Epidermal melanocyte (primary cell): Measurements from ENCODE around the gene BACH2.
"Not testable (repeated sequence)": the region's sequence is repeated elsewhere in the genome, so short reads cannot be mapped to it uniquely, and the experiment has no call there.

Experiments
- DNase-seq: peaks from one replicate; pipeline ENCODE4 v3.0.0; 2011; ENCODE audit warnings: low spot score; ENCODE audit not compliant: insufficient read length

The BACH2 gene

GRCh38 chr6:90127595-90127994 lies 169.0 kb downstream of the BACH2 start:
- DNase-seq: no peak

GRCh38 chr6:90126839-90127238 lies 169.8 kb downstream of the BACH2 start:
- no peak for DNase-seq

- DNase-seq: no peak
These were observed 170.5 kb downstream of the BACH2 start for GRCh38 chr6:90126181-90126580.

GRCh38 chr6:90124874-90125510 lies 171.7 kb downstream of the BACH2 start:
- DNase-seq: no peak

- DNase-seq: no peak
These were observed 172.8 kb downstream of the BACH2 start for GRCh38 chr6:90123831-90124230.

- DNase-seq: no peak
These were observed 174.7 kb downstream of the BACH2 start for GRCh38 chr6:90121982-90122381.

GRCh38 chr6:90120327-90120726 lies 176.3 kb downstream of the BACH2 start:
- no peak for DNase-seq

- no peak for DNase-seq
These were observed 177.0 kb downstream of the BACH2 start for GRCh38 chr6:90119618-90120017.

- DNase-seq: no peak
These were observed 178.1 kb downstream of the BACH2 start for GRCh38 chr6:90118581-90118980.

GRCh38 chr6:90118069-90118468 lies 178.6 kb downstream of the BACH2 start:
- DNase-seq: no peak

- DNase-seq: not testable (repeated sequence)
These were observed 180.5 kb downstream of the BACH2 start for GRCh38 chr6:90116126-90116525.

GRCh38 chr6:90113389-90113788 lies 183.3 kb downstream of the BACH2 start:
- DNase-seq: no peak

GRCh38 chr6:90111387-90111786 lies 185.3 kb downstream of the BACH2 start:
- DNase-seq: no peak

GRCh38 chr6:90110971-90111370 lies 185.7 kb downstream of the BACH2 start:
- no peak for DNase-seq

- no peak for DNase-seq
These were observed 187.5 kb downstream of the BACH2 start for GRCh38 chr6:90109141-90109540.

- DNase-seq: no peak
These were observed 188.8 kb downstream of the BACH2 start for GRCh38 chr6:90107771-90108282.

GRCh38 chr6:90107371-90107770 lies 189.3 kb downstream of the BACH2 start:
- DNase-seq: no peak

GRCh38 chr6:90106449-90106848 lies 190.2 kb downstream of the BACH2 start:
- DNase-seq: no peak

- DNase-seq: no peak
These were observed 191.0 kb downstream of the BACH2 start for GRCh38 chr6:90105506-90106170.

GRCh38 chr6:90103056-90103800 lies 193.4 kb downstream of the BACH2 start:
- DNase-seq: no peak

- no peak for DNase-seq
These were observed 195.2 kb downstream of the BACH2 start for GRCh38 chr6:90101403-90101802.

- DNase-seq: no peak
These were observed 196.5 kb downstream of the BACH2 start for GRCh38 chr6:90100059-90100665.
